ENCODE data around the gene HNRNPLL. TPM values are rescaled to one million over a fixed set of nuclear protein-coding genes. Genes with fewer than 3 reads are reported as not detected.
"Not testable (repeated sequence)": the region's sequence is repeated elsewhere in the genome, so short reads cannot be mapped to it uniquely, and the experiment has no call there.

Gene HNRNPLL
- total RNA-seq, 1 donor from 2014 or later, result 39.2 TPM

DNA sequence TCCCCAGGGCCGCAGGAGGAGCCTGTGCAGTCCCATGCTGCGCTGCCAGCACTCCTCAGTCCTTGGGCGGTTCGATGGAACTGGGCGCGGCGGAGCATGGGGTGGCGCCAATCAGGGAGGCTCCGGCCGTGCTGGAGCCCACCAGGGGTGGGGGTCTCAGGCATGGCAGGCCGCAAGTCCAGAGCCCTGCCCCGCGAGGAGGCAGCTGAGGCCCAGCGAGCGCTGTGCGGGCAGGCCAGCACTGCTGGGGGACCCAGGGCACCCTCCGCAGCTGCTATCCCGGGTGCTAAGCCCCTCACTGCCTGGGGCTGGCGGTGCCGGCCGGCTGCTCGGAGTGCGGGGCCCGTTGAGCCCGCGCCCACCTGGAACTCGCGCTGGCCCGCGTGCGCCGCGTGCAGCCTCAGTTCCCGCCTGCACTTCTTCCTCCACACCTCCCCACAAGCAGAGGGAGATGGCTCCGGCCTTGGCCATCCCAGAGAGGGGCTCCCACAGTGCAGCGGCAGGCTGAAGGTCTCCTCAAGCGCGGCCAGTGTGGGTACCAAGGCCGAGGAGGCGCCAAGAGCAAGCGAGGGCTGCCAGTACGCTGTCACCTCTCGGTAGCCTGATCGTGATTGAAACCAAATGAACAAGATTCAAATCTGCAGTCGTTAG lies 40.4 kb upstream of the HNRNPLL start:
- H3K4me3 ChIP-seq (ENCODE audit: low read depth, low read length), result no peak overlapping the region
- DNase-seq (ENCODE audit: low read depth), result no peak
- H3K36me3 ChIP-seq (ENCODE audit: control insufficient read depth, insufficient read depth, low read length), result no peaks in the 10 kb centered on the region
- TF ChIP-seq, protein P1, sequence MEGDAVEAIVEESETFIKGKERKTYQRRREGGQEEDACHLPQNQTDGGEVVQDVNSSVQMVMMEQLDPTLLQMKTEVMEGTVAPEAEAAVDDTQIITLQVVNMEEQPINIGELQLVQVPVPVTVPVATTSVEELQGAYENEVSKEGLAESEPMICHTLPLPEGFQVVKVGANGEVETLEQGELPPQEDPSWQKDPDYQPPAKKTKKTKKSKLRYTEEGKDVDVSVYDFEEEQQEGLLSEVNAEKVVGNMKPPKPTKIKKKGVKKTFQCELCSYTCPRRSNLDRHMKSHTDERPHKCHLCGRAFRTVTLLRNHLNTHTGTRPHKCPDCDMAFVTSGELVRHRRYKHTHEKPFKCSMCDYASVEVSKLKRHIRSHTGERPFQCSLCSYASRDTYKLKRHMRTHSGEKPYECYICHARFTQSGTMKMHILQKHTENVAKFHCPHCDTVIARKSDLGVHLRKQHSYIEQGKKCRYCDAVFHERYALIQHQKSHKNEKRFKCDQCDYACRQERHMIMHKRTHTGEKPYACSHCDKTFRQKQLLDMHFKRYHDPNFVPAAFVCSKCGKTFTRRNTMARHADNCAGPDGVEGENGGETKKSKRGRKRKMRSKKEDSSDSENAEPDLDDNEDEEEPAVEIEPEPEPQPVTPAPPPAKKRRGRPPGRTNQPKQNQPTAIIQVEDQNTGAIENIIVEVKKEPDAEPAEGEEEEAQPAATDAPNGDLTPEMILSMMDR (IDR thresholded peaks at IDR 0.05; ENCODE audit: insufficient read depth, low read length, poor library complexity, severe bottlenecking), result no peak
- no peaks in the 10 kb centered on the region for H3K27me3 ChIP-seq (ENCODE audit: control insufficient read depth, insufficient read depth, low read length)

DNA sequence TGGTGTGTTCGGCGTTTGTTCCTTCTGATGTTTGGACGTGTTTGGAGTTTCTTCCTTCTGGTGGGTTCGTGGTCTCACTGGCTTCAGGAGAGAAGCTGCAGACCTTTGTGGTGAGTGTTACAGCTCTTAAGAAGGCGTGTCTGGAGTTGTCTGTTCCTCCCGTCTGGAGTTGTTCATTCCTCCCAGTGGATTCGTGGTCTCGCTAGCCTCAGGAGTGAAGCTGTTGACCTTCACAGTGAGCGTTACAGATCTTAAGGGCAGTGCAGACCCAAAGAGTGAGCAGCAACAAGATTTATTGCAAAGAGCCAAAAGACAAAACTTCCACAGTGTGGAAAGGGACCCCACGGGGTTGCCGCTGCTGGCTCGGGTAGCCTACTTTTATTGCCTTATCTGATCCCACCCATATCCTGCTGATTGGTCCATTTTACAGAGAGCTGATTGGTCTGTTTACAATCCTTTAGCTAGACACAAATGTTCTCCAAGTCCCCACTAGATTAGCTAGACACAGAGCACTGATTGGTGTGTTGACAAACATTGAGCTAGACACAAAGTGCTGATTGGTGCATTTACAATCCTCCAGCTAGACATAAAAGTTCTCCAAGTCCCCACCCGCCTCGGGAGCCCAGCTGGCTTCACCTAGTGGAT lies 39.8 kb upstream of the HNRNPLL start:
- DNase-seq (ENCODE audit: low read depth); H3K4me3 ChIP-seq (ENCODE audit: low read depth, low read length); H3K27me3 ChIP-seq (ENCODE audit: control insufficient read depth, insufficient read depth, low read length); H3K36me3 ChIP-seq (ENCODE audit: control insufficient read depth, insufficient read depth, low read length): not testable (repeated sequence)

DNA sequence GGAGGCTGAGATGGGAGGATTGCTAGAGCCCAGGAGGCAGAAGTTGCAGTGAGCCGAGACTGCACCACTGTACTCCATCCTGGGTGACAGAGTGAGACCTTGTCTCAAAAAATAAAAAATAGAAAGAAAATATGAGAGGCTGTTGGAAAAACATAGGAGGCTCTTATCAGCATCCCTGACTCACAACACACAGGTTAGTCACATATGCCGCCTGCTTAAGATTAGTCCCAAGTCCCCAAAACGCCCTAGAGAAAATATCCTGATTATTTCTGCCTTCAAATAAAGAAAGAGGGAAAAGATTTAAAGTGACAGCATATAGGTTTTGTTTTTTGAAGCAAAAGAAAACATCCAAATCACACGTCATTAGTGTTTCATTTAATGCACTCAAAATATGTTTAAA lies 33.3 kb upstream of the HNRNPLL start:
- no peak for DNase-seq (ENCODE audit: low read depth)
- Histone ChIP-seq H3K36me3 (ENCODE audit: control insufficient read depth, insufficient read depth, low read length) (no peaks in the 10 kb centered on the region), H3K4me3 (ENCODE audit: low read depth, low read length) (no peak overlapping the region), H3K27me3 (ENCODE audit: control insufficient read depth, insufficient read depth, low read length) (no peaks in the 10 kb centered on the region)
- TF ChIP-seq, protein P1 (IDR thresholded peaks at IDR 0.05; ENCODE audit: insufficient read depth, low read length, poor library complexity, severe bottlenecking), result no peak

DNA sequence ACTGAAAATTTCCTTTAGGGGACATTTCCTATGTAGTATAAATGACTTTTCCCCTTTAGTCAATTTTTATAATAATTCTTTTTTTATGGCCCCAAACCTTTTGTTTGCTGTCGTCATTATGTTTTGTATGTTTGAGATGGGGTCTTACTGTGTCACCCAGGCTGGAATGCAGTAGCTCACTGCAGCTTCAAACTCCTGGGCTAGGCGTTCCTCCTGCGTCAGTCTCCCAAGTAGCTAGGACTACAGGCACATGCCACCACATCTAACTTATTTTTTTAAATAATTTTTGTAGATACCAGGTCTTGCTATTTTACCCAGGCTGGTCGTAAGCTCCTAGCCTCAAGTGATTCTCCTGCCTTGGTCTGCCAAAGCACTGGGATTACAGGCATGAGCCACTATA lies 32.4 kb upstream of the HNRNPLL start:
- no peaks in the 10 kb centered on the region for H3K27me3 ChIP-seq (ENCODE audit: control insufficient read depth, insufficient read depth, low read length)
- H3K4me3 ChIP-seq (ENCODE audit: low read depth, low read length), result no peak overlapping the region
- DNase-seq (ENCODE audit: low read depth), result no peak
- no peaks in the 10 kb centered on the region for H3K36me3 ChIP-seq (ENCODE audit: control insufficient read depth, insufficient read depth, low read length)
- TF ChIP-seq, protein P1 (IDR thresholded peaks at IDR 0.05; ENCODE audit: insufficient read depth, low read length, poor library complexity, severe bottlenecking), result no peak

DNA sequence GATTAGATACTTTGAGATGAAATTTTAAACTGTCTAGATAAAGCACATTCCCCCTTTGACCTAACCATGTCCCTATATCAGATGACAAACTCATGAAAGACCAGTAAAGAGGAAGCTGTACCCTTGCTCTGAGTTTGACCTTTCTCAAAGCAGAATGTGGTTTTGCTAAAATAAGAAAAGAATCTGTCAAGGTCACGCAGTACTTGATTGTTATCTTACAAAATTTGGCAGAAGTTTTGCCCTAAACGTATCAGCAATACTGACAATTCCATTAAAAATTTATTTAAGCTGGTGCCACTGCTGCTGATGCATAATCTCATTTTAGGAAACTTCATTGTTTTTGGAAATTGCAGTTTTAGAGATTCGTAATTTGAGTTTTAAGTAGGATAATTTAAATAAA lies 32.0 kb upstream of the HNRNPLL start:
- DNase-seq (ENCODE audit: low read depth), result no peak
- H3K36me3 ChIP-seq (ENCODE audit: control insufficient read depth, insufficient read depth, low read length), result no peaks in the 10 kb centered on the region
- H3K27me3 ChIP-seq (ENCODE audit: control insufficient read depth, insufficient read depth, low read length), result no peaks in the 10 kb centered on the region
- TF ChIP-seq, protein P1 (IDR thresholded peaks at IDR 0.05; ENCODE audit: insufficient read depth, low read length, poor library complexity, severe bottlenecking), result no peak
- H3K4me3 ChIP-seq (ENCODE audit: low read depth, low read length), result no peak overlapping the region

DNA sequence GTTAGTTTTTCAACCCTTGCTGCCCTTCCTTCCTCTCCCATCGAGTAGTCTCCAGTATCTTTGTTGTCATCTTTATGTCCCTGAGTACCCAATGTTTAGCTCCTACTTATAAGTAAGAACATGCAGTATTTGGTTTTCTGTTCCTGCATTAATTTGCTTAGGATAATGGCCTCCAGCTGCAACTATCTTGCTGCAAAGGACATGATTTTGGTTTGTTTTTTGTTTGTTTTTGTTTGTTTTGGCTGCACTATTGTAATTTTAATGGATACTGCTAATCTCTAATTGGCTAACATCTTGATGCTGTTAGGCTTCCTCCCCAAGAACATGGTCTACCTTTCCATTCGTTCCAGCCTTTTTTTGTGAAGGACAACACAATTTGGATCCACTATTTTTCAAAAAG lies 31.2 kb upstream of the HNRNPLL start:
- TF ChIP-seq, protein P1 (IDR thresholded peaks at IDR 0.05; ENCODE audit: insufficient read depth, low read length, poor library complexity, severe bottlenecking), result no peak
- Histone ChIP-seq H3K27me3 (ENCODE audit: control insufficient read depth, insufficient read depth, low read length) (no peaks in the 10 kb centered on the region), H3K36me3 (ENCODE audit: control insufficient read depth, insufficient read depth, low read length) (no peaks in the 10 kb centered on the region), H3K4me3 (ENCODE audit: low read depth, low read length) (no peak overlapping the region)
- DNase-seq (ENCODE audit: low read depth), result no peak

Data from kidney epithelial cell (primary cell).